Osteoblast (primary cell): ENCODE measurements around the gene PTTG1. TPM values are rescaled to one million over a fixed set of nuclear protein-coding genes. Genes with fewer than 3 reads are reported as not detected.

Experiments used
- DNase-seq: peaks from one replicate; pipeline ENCODE4 v3.0.0; 2011; ENCODE audit warnings: low spot score, mixed read lengths; ENCODE audit not compliant: insufficient read length; ENCODE audit errors: missing footprints
- H2AFZ ChIP-seq: 2 replicates; pipeline ENCODE4 v1.6.0; 2011; ENCODE audit warnings: mild to moderate bottlenecking, low read length
- H3K27ac ChIP-seq: 2 replicates; pipeline ENCODE4 v1.5.1; 2011; ENCODE audit warnings: mild to moderate bottlenecking, low read depth, low read length, moderate library complexity
- H3K27me3 ChIP-seq: 2 replicates; pipeline ENCODE4 v1.6.0; 2012; ENCODE audit warnings: mild to moderate bottlenecking, control low read depth, inconsistent platforms, low read length, moderate library complexity; ENCODE audit not compliant: insufficient read depth
- H3K36me3 ChIP-seq: 2 replicates; pipeline ENCODE4 v1.5.1; 2011; ENCODE audit warnings: mild to moderate bottlenecking, low read length, control low read depth, moderate library complexity; ENCODE audit not compliant: insufficient read depth
- H3K4me1 ChIP-seq: 2 replicates; pipeline ENCODE4 v1.5.1; 2011; ENCODE audit warnings: mild to moderate bottlenecking, low read length, control low read depth, moderate library complexity; ENCODE audit not compliant: insufficient read depth
- H3K4me2 ChIP-seq: 2 replicates; pipeline ENCODE4 v1.6.0; 2011; ENCODE audit warnings: mild to moderate bottlenecking, low read length; ENCODE audit not compliant: insufficient read depth
- H3K4me3 ChIP-seq: fragments of 200-600 bp; sonication (generic); 3 replicates; pipeline ENCODE4 v1.5.1; 2012; ENCODE audit warnings: mild to moderate bottlenecking, low read length, inconsistent platforms; ENCODE audit not compliant: insufficient read depth
- H3K79me2 ChIP-seq: 2 replicates; pipeline ENCODE4 v1.6.0; 2012; ENCODE audit warnings: mild to moderate bottlenecking, low read length, control low read depth, inconsistent platforms; ENCODE audit not compliant: insufficient read depth
- H3K9me3 ChIP-seq: 2 replicates; pipeline ENCODE4 v1.5.1; 2011; ENCODE audit warnings: low read depth, low read length, control low read depth
- H4K20me1 ChIP-seq: 2 replicates; pipeline ENCODE4 v1.6.0; 2012; ENCODE audit warnings: mild to moderate bottlenecking, low read length, control low read depth; ENCODE audit not compliant: insufficient read depth
- CTCF ChIP-seq: IDR thresholded peaks from 2 replicates; pipeline ENCODE4 v1.5.1; 2011; ENCODE audit warnings: mild to moderate bottlenecking, low read depth, low read length, moderate library complexity; ENCODE audit errors: extremely low read depth
- total RNA-seq: library from RNA; depleted of rRNA; stranded (reverse); fragments of >200 nt; gene quantifications from 2 replicates; pipeline ENCODE4 v1.2.3, GENCODE V29; 2012

Gene PTTG1
- total RNA-seq, 1 donor = 41.3 TPM

- Histone ChIP-seq H3K79me2 (no peaks in the 10 kb centered on the region), H3K4me1 (no peaks in the 10 kb centered on the region), H3K27me3 (peaks cover 4% of the 10 kb centered on the region), H3K27ac (no peak overlapping the region), H3K4me3 (no peak overlapping the region), H3K9me3 (no peaks in the 10 kb centered on the region), H4K20me1 (no peaks in the 10 kb centered on the region), H3K36me3 (no peaks in the 10 kb centered on the region), H2AFZ (no peak overlapping the region), H3K4me2 (no peak overlapping the region)
- TF ChIP-seq CTCF = no peak
- DNase-seq = no peak
Measured at GRCh38 chr5:160382346-160382745, 39.3 kb upstream of the PTTG1 start.

DNA sequence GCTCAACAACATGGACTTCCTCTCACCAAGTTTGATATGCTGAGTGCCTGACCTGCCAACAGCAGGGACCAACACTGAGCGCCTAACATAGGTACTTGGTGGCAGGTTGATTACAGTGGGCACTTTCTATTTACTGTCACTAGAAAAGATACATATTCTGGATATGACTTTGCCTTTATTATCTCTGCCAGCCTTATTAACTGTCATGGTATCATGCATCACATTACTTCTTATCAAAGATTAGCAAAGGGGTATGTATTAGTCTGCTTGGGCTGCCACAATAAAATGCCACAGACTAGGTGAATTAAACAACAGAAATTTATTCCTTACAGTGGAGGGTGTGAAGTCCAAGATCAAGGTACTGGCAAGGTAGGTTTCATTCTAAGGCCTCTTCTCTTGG is 37.0 kb upstream of the PTTG1 start:
- Histone ChIP-seq H3K27me3 (peaks cover 4% of the 10 kb centered on the region), H3K36me3 (no peaks in the 10 kb centered on the region), H3K4me2 (no peak overlapping the region), H3K4me3 (no peak overlapping the region), H3K4me1 (no peaks in the 10 kb centered on the region), H3K79me2 (no peaks in the 10 kb centered on the region), H3K9me3 (no peaks in the 10 kb centered on the region), H2AFZ (no peak overlapping the region), H3K27ac (no peak overlapping the region), H4K20me1 (no peaks in the 10 kb centered on the region)
- no peak for DNase-seq
- TF ChIP-seq CTCF = no peak

DNA sequence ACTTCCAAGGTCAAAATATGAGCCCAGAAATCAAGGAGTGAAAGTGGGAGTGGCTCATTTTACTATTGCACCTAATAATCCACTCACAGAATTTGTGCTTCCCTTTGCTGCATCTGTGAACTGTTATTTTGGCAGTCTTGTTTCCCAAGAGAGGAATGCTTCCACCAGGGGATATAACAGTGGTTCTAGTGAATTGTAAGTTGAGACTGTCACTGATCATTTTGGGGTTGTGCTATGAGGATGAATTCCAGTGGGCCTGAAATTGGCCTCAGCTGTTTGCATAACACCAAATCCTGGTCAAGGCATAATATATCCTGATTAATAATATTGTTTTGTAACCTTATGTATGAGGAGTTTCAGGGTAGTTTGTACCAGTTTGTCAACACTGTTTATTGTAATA is 36.2 kb upstream of the PTTG1 start:
- Histone ChIP-seq H3K79me2 (no peaks in the 10 kb centered on the region), H3K27ac (no peak overlapping the region)

DNA sequence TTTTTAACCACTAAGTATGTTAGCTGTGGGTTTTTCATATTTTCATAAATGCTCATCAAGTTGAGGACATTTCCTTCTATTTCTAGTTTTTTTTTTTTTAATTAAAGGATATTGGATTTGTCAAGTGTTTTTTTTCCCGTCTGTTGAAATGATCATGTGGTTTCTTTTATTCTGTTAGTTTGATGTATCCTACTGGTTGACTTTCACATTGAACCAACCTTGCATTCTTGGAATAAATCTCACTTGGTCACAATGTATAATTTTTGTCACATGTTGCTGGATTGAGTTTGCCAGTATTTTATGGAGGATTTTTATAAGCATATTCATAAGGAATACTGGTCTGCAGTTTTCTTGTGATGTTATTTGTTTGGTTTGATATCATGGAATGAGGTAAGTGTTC is 34.2 kb upstream of the PTTG1 start:
- Histone ChIP-seq H2AFZ (no peak overlapping the region), H3K27ac (no peak overlapping the region), H3K79me2 (no peaks in the 10 kb centered on the region), H3K27me3 (no peaks in the 10 kb centered on the region), H3K4me3 (no peak overlapping the region), H3K36me3 (no peaks in the 10 kb centered on the region), H4K20me1 (no peaks in the 10 kb centered on the region), H3K9me3 (no peaks in the 10 kb centered on the region), H3K4me2 (no peak overlapping the region), H3K4me1 (no peaks in the 10 kb centered on the region)
- no peak for TF ChIP-seq CTCF
- DNase-seq = no peak

More for the DNA sequence above, 36.2 kb upstream of the PTTG1 start:
- DNase-seq = no peak
- H3K4me2 ChIP-seq = no peak overlapping the region
- peaks cover 4% of the 10 kb centered on the region for H3K27me3 ChIP-seq
- no peak overlapping the region for H2AFZ ChIP-seq
- no peaks in the 10 kb centered on the region for H3K4me1 ChIP-seq
- no peaks in the 10 kb centered on the region for H3K9me3 ChIP-seq
- H4K20me1 ChIP-seq = no peaks in the 10 kb centered on the region
- no peaks in the 10 kb centered on the region for H3K36me3 ChIP-seq
- no peak for TF ChIP-seq CTCF
- H3K4me3 ChIP-seq = no peak overlapping the region
